ENCODE results near the gene ECE1. TPM values are rescaled to one million over a fixed set of nuclear protein-coding genes. Genes with fewer than 3 reads are reported as not detected.

Gene ECE1
- total and polyA plus RNA-seq, 2 of the 8 experiments (the other 6 are each of a cell fraction or from before 2014, with no cell fraction given): 21.4 to 36.8 TPM

DNA sequence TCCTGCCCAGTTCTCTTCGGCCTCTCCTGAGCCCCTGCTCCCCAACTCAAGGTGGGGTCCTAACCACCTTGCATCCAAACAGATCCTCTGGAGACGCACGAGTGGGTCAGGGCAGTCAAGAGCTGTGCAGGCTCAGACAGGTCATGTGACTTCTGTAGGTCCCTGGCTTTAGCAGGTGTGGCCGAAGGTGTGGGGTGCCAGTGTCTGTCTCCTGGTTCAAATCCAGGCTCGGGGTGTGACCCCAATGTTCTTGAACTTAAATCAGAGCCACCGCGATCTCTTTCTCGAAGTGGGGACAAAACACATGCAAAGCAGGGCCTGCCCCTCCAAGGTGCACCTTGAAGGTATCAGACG, 27.4 kb upstream of the ECE1 start (continued):
- TF ChIP-seq, protein P1, sequence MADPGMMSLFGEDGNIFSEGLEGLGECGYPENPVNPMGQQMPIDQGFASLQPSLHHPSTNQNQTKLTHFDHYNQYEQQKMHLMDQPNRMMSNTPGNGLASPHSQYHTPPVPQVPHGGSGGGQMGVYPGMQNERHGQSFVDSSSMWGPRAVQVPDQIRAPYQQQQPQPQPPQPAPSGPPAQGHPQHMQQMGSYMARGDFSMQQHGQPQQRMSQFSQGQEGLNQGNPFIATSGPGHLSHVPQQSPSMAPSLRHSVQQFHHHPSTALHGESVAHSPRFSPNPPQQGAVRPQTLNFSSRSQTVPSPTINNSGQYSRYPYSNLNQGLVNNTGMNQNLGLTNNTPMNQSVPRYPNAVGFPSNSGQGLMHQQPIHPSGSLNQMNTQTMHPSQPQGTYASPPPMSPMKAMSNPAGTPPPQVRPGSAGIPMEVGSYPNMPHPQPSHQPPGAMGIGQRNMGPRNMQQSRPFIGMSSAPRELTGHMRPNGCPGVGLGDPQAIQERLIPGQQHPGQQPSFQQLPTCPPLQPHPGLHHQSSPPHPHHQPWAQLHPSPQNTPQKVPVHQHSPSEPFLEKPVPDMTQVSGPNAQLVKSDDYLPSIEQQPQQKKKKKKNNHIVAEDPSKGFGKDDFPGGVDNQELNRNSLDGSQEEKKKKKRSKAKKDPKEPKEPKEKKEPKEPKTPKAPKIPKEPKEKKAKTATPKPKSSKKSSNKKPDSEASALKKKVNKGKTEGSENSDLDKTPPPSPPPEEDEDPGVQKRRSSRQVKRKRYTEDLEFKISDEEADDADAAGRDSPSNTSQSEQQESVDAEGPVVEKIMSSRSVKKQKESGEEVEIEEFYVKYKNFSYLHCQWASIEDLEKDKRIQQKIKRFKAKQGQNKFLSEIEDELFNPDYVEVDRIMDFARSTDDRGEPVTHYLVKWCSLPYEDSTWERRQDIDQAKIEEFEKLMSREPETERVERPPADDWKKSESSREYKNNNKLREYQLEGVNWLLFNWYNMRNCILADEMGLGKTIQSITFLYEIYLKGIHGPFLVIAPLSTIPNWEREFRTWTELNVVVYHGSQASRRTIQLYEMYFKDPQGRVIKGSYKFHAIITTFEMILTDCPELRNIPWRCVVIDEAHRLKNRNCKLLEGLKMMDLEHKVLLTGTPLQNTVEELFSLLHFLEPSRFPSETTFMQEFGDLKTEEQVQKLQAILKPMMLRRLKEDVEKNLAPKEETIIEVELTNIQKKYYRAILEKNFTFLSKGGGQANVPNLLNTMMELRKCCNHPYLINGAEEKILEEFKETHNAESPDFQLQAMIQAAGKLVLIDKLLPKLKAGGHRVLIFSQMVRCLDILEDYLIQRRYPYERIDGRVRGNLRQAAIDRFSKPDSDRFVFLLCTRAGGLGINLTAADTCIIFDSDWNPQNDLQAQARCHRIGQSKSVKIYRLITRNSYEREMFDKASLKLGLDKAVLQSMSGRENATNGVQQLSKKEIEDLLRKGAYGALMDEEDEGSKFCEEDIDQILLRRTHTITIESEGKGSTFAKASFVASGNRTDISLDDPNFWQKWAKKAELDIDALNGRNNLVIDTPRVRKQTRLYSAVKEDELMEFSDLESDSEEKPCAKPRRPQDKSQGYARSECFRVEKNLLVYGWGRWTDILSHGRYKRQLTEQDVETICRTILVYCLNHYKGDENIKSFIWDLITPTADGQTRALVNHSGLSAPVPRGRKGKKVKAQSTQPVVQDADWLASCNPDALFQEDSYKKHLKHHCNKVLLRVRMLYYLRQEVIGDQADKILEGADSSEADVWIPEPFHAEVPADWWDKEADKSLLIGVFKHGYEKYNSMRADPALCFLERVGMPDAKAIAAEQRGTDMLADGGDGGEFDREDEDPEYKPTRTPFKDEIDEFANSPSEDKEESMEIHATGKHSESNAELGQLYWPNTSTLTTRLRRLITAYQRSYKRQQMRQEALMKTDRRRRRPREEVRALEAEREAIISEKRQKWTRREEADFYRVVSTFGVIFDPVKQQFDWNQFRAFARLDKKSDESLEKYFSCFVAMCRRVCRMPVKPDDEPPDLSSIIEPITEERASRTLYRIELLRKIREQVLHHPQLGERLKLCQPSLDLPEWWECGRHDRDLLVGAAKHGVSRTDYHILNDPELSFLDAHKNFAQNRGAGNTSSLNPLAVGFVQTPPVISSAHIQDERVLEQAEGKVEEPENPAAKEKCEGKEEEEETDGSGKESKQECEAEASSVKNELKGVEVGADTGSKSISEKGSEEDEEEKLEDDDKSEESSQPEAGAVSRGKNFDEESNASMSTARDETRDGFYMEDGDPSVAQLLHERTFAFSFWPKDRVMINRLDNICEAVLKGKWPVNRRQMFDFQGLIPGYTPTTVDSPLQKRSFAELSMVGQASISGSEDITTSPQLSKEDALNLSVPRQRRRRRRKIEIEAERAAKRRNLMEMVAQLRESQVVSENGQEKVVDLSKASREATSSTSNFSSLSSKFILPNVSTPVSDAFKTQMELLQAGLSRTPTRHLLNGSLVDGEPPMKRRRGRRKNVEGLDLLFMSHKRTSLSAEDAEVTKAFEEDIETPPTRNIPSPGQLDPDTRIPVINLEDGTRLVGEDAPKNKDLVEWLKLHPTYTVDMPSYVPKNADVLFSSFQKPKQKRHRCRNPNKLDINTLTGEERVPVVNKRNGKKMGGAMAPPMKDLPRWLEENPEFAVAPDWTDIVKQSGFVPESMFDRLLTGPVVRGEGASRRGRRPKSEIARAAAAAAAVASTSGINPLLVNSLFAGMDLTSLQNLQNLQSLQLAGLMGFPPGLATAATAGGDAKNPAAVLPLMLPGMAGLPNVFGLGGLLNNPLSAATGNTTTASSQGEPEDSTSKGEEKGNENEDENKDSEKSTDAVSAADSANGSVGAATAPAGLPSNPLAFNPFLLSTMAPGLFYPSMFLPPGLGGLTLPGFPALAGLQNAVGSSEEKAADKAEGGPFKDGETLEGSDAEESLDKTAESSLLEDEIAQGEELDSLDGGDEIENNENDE (IDR thresholded peaks at IDR 0.05; ENCODE audit: insufficient replicate concordance, low read length): no peak
- TF ChIP-seq NRF1 (IDR thresholded peaks at IDR 0.05; ENCODE audit: low read depth, low read length): no peak
- TF ChIP-seq SP4 (IDR thresholded peaks at IDR 0.05; ENCODE audit: low read length): no peak
- no peak for TF ChIP-seq GTF2F1 (IDR thresholded peaks at IDR 0.05; ENCODE audit: borderline replicate concordance, low read depth, low read length)
- TF ChIP-seq KDM4A (IDR thresholded peaks at IDR 0.05; ENCODE audit: low read depth, low read length, severe bottlenecking): no peak
- TF ChIP-seq CREB1 (IDR thresholded peaks at IDR 0.05): no peak
- TF ChIP-seq CBX5 (IDR thresholded peaks at IDR 0.05; ENCODE audit: low read depth, low read length): no peak
- no peak for TF ChIP-seq SIRT6 (IDR thresholded peaks at IDR 0.05; ENCODE audit: low read length)
- no peak for TF ChIP-seq ASH2L (IDR thresholded peaks at IDR 0.05; ENCODE audit: low read length)
- TF ChIP-seq, protein P2, sequence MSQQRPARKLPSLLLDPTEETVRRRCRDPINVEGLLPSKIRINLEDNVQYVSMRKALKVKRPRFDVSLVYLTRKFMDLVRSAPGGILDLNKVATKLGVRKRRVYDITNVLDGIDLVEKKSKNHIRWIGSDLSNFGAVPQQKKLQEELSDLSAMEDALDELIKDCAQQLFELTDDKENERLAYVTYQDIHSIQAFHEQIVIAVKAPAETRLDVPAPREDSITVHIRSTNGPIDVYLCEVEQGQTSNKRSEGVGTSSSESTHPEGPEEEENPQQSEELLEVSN (IDR thresholded peaks at IDR 0.05): no peak
